Measurements from ENCODE around the gene PACRG. TPM values are rescaled to one million over a fixed set of nuclear protein-coding genes. Genes with fewer than 3 reads are reported as not detected.

PACRG gene
- total RNA-seq, 2 experiments from 2014 or later, result not detected

GRCh38 chr6:163229050-163229449 is 501.3 kb downstream of the PACRG start:
- Histone ChIP-seq H3K4me2 (ENCODE audit: low read length) (no peak overlapping the region), H3K9me2 (ENCODE audit: insufficient read depth, low read length) (no peaks in the 10 kb centered on the region), H3K79me2 (ENCODE audit: insufficient read depth, low read depth, low read length) (no peaks in the 10 kb centered on the region), H3K9me3 (ENCODE audit: low read length) (no peaks in the 10 kb centered on the region), H4K20me1 (ENCODE audit: insufficient read depth, low read length) (no peaks in the 10 kb centered on the region), H3K27ac (ENCODE audit: low read depth, low read length, poor library complexity, severe bottlenecking) (no peak overlapping the region), H3K36me3 (ENCODE audit: insufficient read depth, low read length) (no peaks in the 10 kb centered on the region), H2AFZ (ENCODE audit: low read length) (no peak overlapping the region), H3K4me1 (ENCODE audit: insufficient read depth, low read length, poor library complexity, severe bottlenecking) (no peaks in the 10 kb centered on the region), H3K4me3 (ENCODE audit: low read depth, low read length, poor library complexity, severe bottlenecking) (no peak overlapping the region)
- ChIA-PET CTCF (ENCODE audit: unreplicated experiment) (no interaction called here), POLR2A (no interaction called here)
- no TSS peak for BruUV-seq (replicated peaks)
- no peak for DNase-seq (ENCODE audit: low spot score)
- TF ChIP-seq EZH2phosphoT487 (IDR thresholded peaks at IDR 0.05; ENCODE audit: borderline replicate concordance, low read depth, low read length) (no peak), CTCF (conservative IDR thresholded peaks at IDR 0.05; ENCODE audit: low read length) (no peak)
- intact Hi-C loops (cut with micrococcal nuclease; ENCODE audit: unreplicated experiment), result no loop called here

GRCh38 chr6:163230901-163231300 is 503.1 kb downstream of the PACRG start:
- H3K36me3 ChIP-seq (ENCODE audit: insufficient read depth, low read length), result no peaks in the 10 kb centered on the region
- no peak overlapping the region for H3K27ac ChIP-seq (ENCODE audit: low read depth, low read length, poor library complexity, severe bottlenecking)
- no peak overlapping the region for H2AFZ ChIP-seq (ENCODE audit: low read length)
- TF ChIP-seq EZH2phosphoT487 (IDR thresholded peaks at IDR 0.05; ENCODE audit: borderline replicate concordance, low read depth, low read length) (no peak), CTCF (conservative IDR thresholded peaks at IDR 0.05; ENCODE audit: low read length) (no peak)
- no peaks in the 10 kb centered on the region for H3K9me3 ChIP-seq (ENCODE audit: low read length)
- H3K4me2 ChIP-seq (ENCODE audit: low read length), result no peak overlapping the region
- H3K79me2 ChIP-seq (ENCODE audit: insufficient read depth, low read depth, low read length), result no peaks in the 10 kb centered on the region
- H4K20me1 ChIP-seq (ENCODE audit: insufficient read depth, low read length), result no peaks in the 10 kb centered on the region
- ChIA-PET CTCF (ENCODE audit: unreplicated experiment) (no interaction called here), POLR2A (interaction anchor here (0.6 kb wide), 1 partner anchor 46 kb away, joined by 3 read pairs; no protein-coding TSS in a partner anchor)
- no peaks in the 10 kb centered on the region for H3K4me1 ChIP-seq (ENCODE audit: insufficient read depth, low read length, poor library complexity, severe bottlenecking)
- H3K4me3 ChIP-seq (ENCODE audit: low read depth, low read length, poor library complexity, severe bottlenecking), result no peak overlapping the region
- BruUV-seq (replicated peaks), result no TSS peak
- DNase-seq (ENCODE audit: low spot score), result no peak
- intact Hi-C loops (cut with micrococcal nuclease; ENCODE audit: unreplicated experiment), result no loop called here
- no peaks in the 10 kb centered on the region for H3K9me2 ChIP-seq (ENCODE audit: insufficient read depth, low read length)

- H3K27ac ChIP-seq (ENCODE audit: low read depth, low read length, poor library complexity, severe bottlenecking), result no peak overlapping the region
- ChIA-PET POLR2A (no interaction called here), CTCF (ENCODE audit: unreplicated experiment) (no interaction called here)
- H3K79me2 ChIP-seq (ENCODE audit: insufficient read depth, low read depth, low read length), result no peaks in the 10 kb centered on the region
- BruUV-seq (replicated peaks), result no TSS peak
- H4K20me1 ChIP-seq (ENCODE audit: insufficient read depth, low read length), result no peaks in the 10 kb centered on the region
- H3K9me3 ChIP-seq (ENCODE audit: low read length), result no peaks in the 10 kb centered on the region
- no peak overlapping the region for H2AFZ ChIP-seq (ENCODE audit: low read length)
- intact Hi-C loops (cut with micrococcal nuclease; ENCODE audit: unreplicated experiment), result no loop called here
- no peaks in the 10 kb centered on the region for H3K4me1 ChIP-seq (ENCODE audit: insufficient read depth, low read length, poor library complexity, severe bottlenecking)
- no peak overlapping the region for H3K4me2 ChIP-seq (ENCODE audit: low read length)
- no peak for TF ChIP-seq CTCF (conservative IDR thresholded peaks at IDR 0.05; ENCODE audit: low read length)
- no peak for DNase-seq (ENCODE audit: low spot score)
- no peaks in the 10 kb centered on the region for H3K9me2 ChIP-seq (ENCODE audit: insufficient read depth, low read length)
- no peak overlapping the region for H3K4me3 ChIP-seq (ENCODE audit: low read depth, low read length, poor library complexity, severe bottlenecking)
- no peaks in the 10 kb centered on the region for H3K36me3 ChIP-seq (ENCODE audit: insufficient read depth, low read length)
Measured at GRCh38 chr6:163231356-163232014, 503.7 kb downstream of the PACRG start.

All from OCI-LY7 (cell line).